OCI-LY3 (cell line): ENCODE data around the gene USP54.

ENCODE experiments used
- H2AFZ ChIP-seq: fragments of 200-600, 300-600 bp; shearing (Covaris generic); 2 replicates; pipeline ENCODE4 v1.6.0; 2014; ENCODE audit warnings: antibody characterized with exemption, low read depth, low read length
- H3K27ac ChIP-seq: fragments of 200-600, 300-600 bp; sonication (generic); 2 replicates; pipeline ENCODE4 v1.5.1; 2014; ENCODE audit warnings: mild to moderate bottlenecking, low read length, moderate library complexity, mixed read lengths
- H3K27me3 ChIP-seq: fragments of 200-600, 300-600 bp; sonication (generic); 2 replicates; pipeline ENCODE4 v1.6.1; 2014; ENCODE audit warnings: low read depth, low read length, mixed read lengths
- H3K36me3 ChIP-seq: fragments of 200-600, 300-600 bp; sonication (generic); replicated peaks from 2 replicates; pipeline ENCODE3; 2014; ENCODE audit warnings: low read depth, low read length, mixed read lengths
- H3K4me1 ChIP-seq: fragments of 300-600, 200-600 bp; sonication (generic); 2 replicates; pipeline ENCODE4 v1.6.1; 2014; ENCODE audit warnings: low read length, mixed read lengths
- H3K4me2 ChIP-seq: fragments of 200-600, 300-600 bp; sonication (generic); 2 replicates; pipeline ENCODE4 v1.6.1; 2014; ENCODE audit warnings: low read length, mixed read lengths
- H3K4me3 ChIP-seq: fragments of 300-600, 200-600 bp; sonication (generic); 2 replicates; pipeline ENCODE4 v1.5.1; 2014; ENCODE audit warnings: antibody characterized with exemption, mild to moderate bottlenecking, low read length, moderate library complexity
- H3K79me2 ChIP-seq: fragments of 300-600, 200-600 bp; shearing (Covaris generic); 2 replicates; pipeline ENCODE4 v1.6.1; 2014; ENCODE audit warnings: mild to moderate bottlenecking, low read length, mixed read lengths
- H3K9ac ChIP-seq: fragments of 300-600, 200-600 bp; shearing (Covaris generic); 2 replicates; pipeline ENCODE4 v1.6.0; 2014; ENCODE audit warnings: mild to moderate bottlenecking, low read length, moderate library complexity
- H3K9me3 ChIP-seq: fragments of 200-600, 300-600 bp; shearing (Covaris generic); 2 replicates; pipeline ENCODE4 v1.6.1; 2014; ENCODE audit warnings: low read length, mixed read lengths; ENCODE audit not compliant: insufficient read depth
- H4K20me1 ChIP-seq: fragments of 200-600, 300-600 bp; sonication (generic); 2 replicates; pipeline ENCODE4 v1.6.1; 2016; ENCODE audit warnings: low read length, mixed read lengths; ENCODE audit not compliant: insufficient read depth
- CTCF ChIP-seq: fragments of 200-600, 300-600 bp; sonication (generic); IDR thresholded peaks from 2 replicates; pipeline ENCODE4 v1.5.1; 2014; ENCODE audit warnings: antibody characterized with exemption, low read length, low read depth
- EZH2phosphoT487 ChIP-seq: fragments of 200-600 bp; shearing (Covaris generic); IDR thresholded peaks from 2 replicates; pipeline ENCODE4 v1.6.1; 2018; ENCODE audit warnings: antibody characterized with exemption, mixed run types, low read depth

USP54 gene

GRCh38 chr10:73459683-73460314 is 131.3 kb downstream of the USP54 start:
- Histone ChIP-seq H3K79me2 (no peaks in the 10 kb centered on the region), H4K20me1 (no peaks in the 10 kb centered on the region), H3K27me3 (no peaks in the 10 kb centered on the region), H3K9me3 (no peaks in the 10 kb centered on the region), H3K4me3 (no peak overlapping the region), H2AFZ (no peak overlapping the region), H3K4me2 (no peak overlapping the region), H3K4me1 (no peaks in the 10 kb centered on the region), H3K36me3 (no peaks in the 10 kb centered on the region), H3K9ac (no peak overlapping the region), H3K27ac (no peak overlapping the region)
- no peak for TF ChIP-seq CTCF

DNA sequence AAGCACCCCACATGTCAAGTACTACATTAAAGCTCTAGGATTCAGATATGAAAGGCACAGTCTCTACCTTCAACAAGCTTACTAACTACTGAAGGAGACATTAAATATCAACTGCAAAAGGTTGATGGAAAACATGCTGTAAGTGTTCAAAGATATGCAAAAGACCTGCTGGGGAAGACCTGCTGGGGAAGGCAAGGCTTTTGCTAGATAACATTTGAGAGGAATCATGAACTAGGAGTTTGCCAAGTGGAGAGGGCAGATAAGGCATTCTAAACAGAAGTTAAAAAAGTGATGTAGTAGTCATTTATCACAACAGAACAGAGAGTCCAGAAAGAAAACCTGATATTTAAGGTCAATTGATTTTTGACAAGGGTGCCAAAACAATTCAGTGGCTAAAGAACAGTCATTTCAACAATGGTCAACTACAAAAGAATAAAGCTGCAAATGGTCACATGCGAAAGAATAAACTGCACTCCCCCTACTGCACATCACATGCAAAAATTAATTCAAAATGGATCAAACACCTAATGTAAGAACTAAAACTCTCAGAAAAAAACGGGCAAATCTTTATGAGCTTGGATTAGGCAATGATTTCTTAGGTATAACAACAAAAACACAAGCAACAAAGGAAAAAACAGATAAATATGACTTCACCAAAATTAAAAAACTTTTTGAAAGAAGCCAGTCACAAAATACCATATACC is 134.8 kb downstream of the USP54 start:
- Histone ChIP-seq H3K4me2 (no peak overlapping the region), H3K27me3 (no peaks in the 10 kb centered on the region), H2AFZ (no peak overlapping the region), H3K9ac (no peak overlapping the region), H3K4me3 (no peak overlapping the region), H3K79me2 (no peaks in the 10 kb centered on the region), H3K36me3 (peaks cover 2% of the 10 kb centered on the region), H3K27ac (no peak overlapping the region), H4K20me1 (no peaks in the 10 kb centered on the region), H3K9me3 (no peaks in the 10 kb centered on the region), H3K4me1 (no peaks in the 10 kb centered on the region)
- TF ChIP-seq CTCF, result no peak
- TF ChIP-seq EZH2phosphoT487, result no peak

DNA sequence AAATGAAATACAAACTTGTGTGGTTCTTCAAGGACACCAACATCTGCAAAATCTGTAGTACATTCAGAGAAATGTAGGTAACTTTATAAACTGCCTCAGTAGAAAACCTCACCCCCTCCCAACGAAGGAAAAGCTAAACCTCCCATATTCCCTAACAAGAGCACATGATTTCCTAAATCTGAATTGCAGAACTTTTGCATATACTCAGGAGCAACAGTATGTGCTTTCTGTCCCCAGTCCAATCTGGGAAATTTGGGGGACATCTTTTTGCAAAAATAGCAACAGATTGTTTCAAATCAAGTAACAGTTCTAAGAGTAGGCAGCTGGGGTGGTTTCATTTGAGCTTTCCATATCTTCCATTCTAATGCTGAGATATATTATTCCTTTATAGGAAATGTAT is 142.0 kb downstream of the USP54 start:
- Histone ChIP-seq H3K27me3 (no peaks in the 10 kb centered on the region), H3K4me1 (no peaks in the 10 kb centered on the region), H3K4me3 (no peak overlapping the region), H3K27ac (no peak overlapping the region), H3K36me3 (peaks cover 2% of the 10 kb centered on the region), H4K20me1 (no peaks in the 10 kb centered on the region), H2AFZ (no peak overlapping the region), H3K9ac (no peak overlapping the region), H3K79me2 (no peaks in the 10 kb centered on the region), H3K9me3 (no peaks in the 10 kb centered on the region), H3K4me2 (no peak overlapping the region)
- TF ChIP-seq CTCF (no peak), EZH2phosphoT487 (no peak)

GRCh38 chr10:73448384-73448783 is 142.8 kb downstream of the USP54 start:
- Histone ChIP-seq H3K4me1 (no peaks in the 10 kb centered on the region), H3K4me2 (no peak overlapping the region), H3K9ac (no peak overlapping the region), H3K9me3 (no peaks in the 10 kb centered on the region), H4K20me1 (no peaks in the 10 kb centered on the region), H3K27ac (no peak overlapping the region), H3K79me2 (no peaks in the 10 kb centered on the region), H2AFZ (no peak overlapping the region), H3K36me3 (peaks cover 2% of the 10 kb centered on the region), H3K4me3 (no peak overlapping the region), H3K27me3 (no peaks in the 10 kb centered on the region)
- TF ChIP-seq CTCF, result no peak
- no peak for TF ChIP-seq EZH2phosphoT487
